Panc1 (cell line): ENCODE data around the gene F11R.
"Not testable (repeated sequence)": the region's sequence is repeated elsewhere in the genome, so short reads cannot be mapped to it uniquely, and the experiment has no call there.

Experiments
- POLR2AphosphoS5 ChIP-seq: IDR thresholded peaks from 2 replicates; pipeline ENCODE4 v1.6.1; 2012; ENCODE audit warnings: mild to moderate bottlenecking, low read depth, low read length, moderate library complexity
- TF ChIP-seq, protein P1 (sequence below): fragments of 450-650 bp; IDR thresholded peaks from 2 replicates; pipeline ENCODE4 v1.5.1; 2017; ENCODE audit warnings: mild to moderate bottlenecking
- TF ChIP-seq, protein P2 (sequence below), 2 experiments: IDR thresholded peaks; 2 replicates each; pipeline ENCODE4 v1.6.1; 2011 to 2012; ENCODE audit warnings: low read depth in 2 of 2, control low read depth in 1 of 2, low read length in 1 of 2, mild to moderate bottlenecking in 1 of 2, moderate library complexity in 1 of 2; ENCODE audit not compliant: insufficient read depth in 1 of 2

DNA sequence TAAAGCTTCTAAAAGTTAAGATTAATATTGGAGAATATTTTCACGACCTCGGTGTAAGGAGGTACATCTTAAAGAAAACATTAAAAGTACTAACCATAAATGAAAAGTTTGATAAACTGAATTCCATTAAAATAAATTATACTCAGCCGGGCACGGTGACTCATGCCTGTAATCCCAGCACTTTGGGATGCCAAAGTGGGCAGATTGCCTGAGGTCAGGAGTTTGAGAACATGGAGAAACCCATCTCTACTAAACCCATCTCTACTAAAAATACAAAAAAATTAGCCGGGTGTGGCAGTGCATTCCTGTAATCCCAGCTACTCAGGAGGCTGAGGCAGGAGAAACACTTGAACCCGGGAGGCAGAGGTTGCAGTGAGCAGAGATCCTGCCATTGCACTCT, 75.1 kb downstream of the F11R start:
- TF ChIP-seq, protein P1, sequence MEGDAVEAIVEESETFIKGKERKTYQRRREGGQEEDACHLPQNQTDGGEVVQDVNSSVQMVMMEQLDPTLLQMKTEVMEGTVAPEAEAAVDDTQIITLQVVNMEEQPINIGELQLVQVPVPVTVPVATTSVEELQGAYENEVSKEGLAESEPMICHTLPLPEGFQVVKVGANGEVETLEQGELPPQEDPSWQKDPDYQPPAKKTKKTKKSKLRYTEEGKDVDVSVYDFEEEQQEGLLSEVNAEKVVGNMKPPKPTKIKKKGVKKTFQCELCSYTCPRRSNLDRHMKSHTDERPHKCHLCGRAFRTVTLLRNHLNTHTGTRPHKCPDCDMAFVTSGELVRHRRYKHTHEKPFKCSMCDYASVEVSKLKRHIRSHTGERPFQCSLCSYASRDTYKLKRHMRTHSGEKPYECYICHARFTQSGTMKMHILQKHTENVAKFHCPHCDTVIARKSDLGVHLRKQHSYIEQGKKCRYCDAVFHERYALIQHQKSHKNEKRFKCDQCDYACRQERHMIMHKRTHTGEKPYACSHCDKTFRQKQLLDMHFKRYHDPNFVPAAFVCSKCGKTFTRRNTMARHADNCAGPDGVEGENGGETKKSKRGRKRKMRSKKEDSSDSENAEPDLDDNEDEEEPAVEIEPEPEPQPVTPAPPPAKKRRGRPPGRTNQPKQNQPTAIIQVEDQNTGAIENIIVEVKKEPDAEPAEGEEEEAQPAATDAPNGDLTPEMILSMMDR: not testable (repeated sequence)
- not testable (repeated sequence) for TF ChIP-seq POLR2AphosphoS5
- TF ChIP-seq, protein P2, sequence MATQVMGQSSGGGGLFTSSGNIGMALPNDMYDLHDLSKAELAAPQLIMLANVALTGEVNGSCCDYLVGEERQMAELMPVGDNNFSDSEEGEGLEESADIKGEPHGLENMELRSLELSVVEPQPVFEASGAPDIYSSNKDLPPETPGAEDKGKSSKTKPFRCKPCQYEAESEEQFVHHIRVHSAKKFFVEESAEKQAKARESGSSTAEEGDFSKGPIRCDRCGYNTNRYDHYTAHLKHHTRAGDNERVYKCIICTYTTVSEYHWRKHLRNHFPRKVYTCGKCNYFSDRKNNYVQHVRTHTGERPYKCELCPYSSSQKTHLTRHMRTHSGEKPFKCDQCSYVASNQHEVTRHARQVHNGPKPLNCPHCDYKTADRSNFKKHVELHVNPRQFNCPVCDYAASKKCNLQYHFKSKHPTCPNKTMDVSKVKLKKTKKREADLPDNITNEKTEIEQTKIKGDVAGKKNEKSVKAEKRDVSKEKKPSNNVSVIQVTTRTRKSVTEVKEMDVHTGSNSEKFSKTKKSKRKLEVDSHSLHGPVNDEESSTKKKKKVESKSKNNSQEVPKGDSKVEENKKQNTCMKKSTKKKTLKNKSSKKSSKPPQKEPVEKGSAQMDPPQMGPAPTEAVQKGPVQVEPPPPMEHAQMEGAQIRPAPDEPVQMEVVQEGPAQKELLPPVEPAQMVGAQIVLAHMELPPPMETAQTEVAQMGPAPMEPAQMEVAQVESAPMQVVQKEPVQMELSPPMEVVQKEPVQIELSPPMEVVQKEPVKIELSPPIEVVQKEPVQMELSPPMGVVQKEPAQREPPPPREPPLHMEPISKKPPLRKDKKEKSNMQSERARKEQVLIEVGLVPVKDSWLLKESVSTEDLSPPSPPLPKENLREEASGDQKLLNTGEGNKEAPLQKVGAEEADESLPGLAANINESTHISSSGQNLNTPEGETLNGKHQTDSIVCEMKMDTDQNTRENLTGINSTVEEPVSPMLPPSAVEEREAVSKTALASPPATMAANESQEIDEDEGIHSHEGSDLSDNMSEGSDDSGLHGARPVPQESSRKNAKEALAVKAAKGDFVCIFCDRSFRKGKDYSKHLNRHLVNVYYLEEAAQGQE (IDR thresholded peaks at IDR 0.05; ENCODE audit: insufficient read depth in 1 of 2, low read depth in 2 of 2, low read length in 1 of 2): not testable (repeated sequence)
